ENCODE results near the gene PTMA. TPM values are rescaled to one million over a fixed set of nuclear protein-coding genes. Genes with fewer than 3 reads are reported as not detected.
A peak's percentile ranks its signal among the peaks of the same experiment; 100 is the strongest.

The PTMA gene
- total RNA-seq, 2 donors from 2014 or later: 532 to 757 TPM

- WGBS, 2 donors: 19 to 20% methylated on average over 14 to 15 of the region's 15 CpGs
Measured at GRCh38 chr2:231713730-231714638, 5.7 kb downstream of the PTMA start.

GRCh38 chr2:231714639-231715498, 6.5 kb downstream of the PTMA start:
- H3K4me1 ChIP-seq: peaks cover 36% of the 10 kb centered on the region
- H3K27me3 ChIP-seq: no peaks in the 10 kb centered on the region
- H3K4me3 ChIP-seq: no peak overlapping the region
- ATAC-seq (no peak), DNase-seq (peak; percentile 78 to 85 (median 80))
- no peak for TF ChIP-seq POLR2A (IDR thresholded peaks at IDR 0.05)
- TF ChIP-seq CTCF (IDR thresholded peaks at IDR 0.05): peak; percentile 68 to 85 (median 84)
- intact Hi-C loops (cut with DNase I): loop anchor here (5.0 kb wide), 1 partner anchor 38 kb away; no protein-coding TSS in a partner anchor
- peak overlapping the region in 2 of 4 donors; percentile 64 to 69 for H3K27ac ChIP-seq
- H3K36me3 ChIP-seq (replicated peaks in 1 of 2; ENCODE audit: insufficient read depth in 1 of 2, low read depth in 2 of 2): peaks cover 6 to 7% of the 10 kb centered on the region in 2 donors
- WGBS, 2 donors: 30 to 55% methylated on average over 6 to 17 of the region's 17 CpGs
- H3K9me3 ChIP-seq: no peaks in the 10 kb centered on the region

More at GRCh38 chr2:231713730-231714638, 5.7 kb downstream of the PTMA start:
- peak overlapping the region in 3 of 4 donors; percentile 56 to 69 (median 64) for H3K27ac ChIP-seq
- ATAC-seq: peak; percentile 54
- H3K9me3 ChIP-seq: no peaks in the 10 kb centered on the region
- intact Hi-C loops (cut with DNase I): loop anchor here (5.0 kb wide), 1 partner anchor 37 kb away; no protein-coding TSS in a partner anchor
- no peak overlapping the region for H3K4me3 ChIP-seq
- DNase-seq: peak; percentile 91 to 95 (median 93)
- H3K36me3 ChIP-seq (replicated peaks in 1 of 2; ENCODE audit: insufficient read depth in 1 of 2, low read depth in 2 of 2): peaks cover 6 to 7% of the 10 kb centered on the region in 2 donors
- peak in 2 of 3 donors; percentile 37 to 49 for TF ChIP-seq POLR2A (IDR thresholded peaks at IDR 0.05)
- peak; percentile 74 to 96 (median 93) for TF ChIP-seq CTCF (IDR thresholded peaks at IDR 0.05)
- H3K4me1 ChIP-seq: peaks cover 36% of the 10 kb centered on the region
- H3K27me3 ChIP-seq: no peaks in the 10 kb centered on the region

- no peak for DNase-seq
- no peak for ATAC-seq
- Histone ChIP-seq H3K4me3 (no peak overlapping the region), H3K4me1 (peaks cover 36% of the 10 kb centered on the region), H3K27me3 (no peaks in the 10 kb centered on the region), H3K9me3 (no peaks in the 10 kb centered on the region), H3K36me3 (replicated peaks in 1 of 2; ENCODE audit: insufficient read depth in 1 of 2, low read depth in 2 of 2) (peaks cover 6 to 7% of the 10 kb centered on the region in 2 donors), H3K27ac (no peak overlapping the region)
- intact Hi-C loops (cut with DNase I): no loop called here
- WGBS, 2 donors: 32 to 36% methylated on average over 5 of the region's 5 CpGs
- no peak for TF ChIP-seq CTCF (IDR thresholded peaks at IDR 0.05)
Measured at GRCh38 chr2:231715499-231715837, 7.1 kb downstream of the PTMA start.

- Histone ChIP-seq H3K36me3 (replicated peaks in 1 of 2; ENCODE audit: insufficient read depth in 1 of 2, low read depth in 2 of 2) (peaks cover 6 to 7% of the 10 kb centered on the region in 2 donors), H3K27me3 (no peaks in the 10 kb centered on the region), H3K27ac (no peak overlapping the region), H3K4me3 (no peak overlapping the region), H3K4me1 (peaks cover 33% of the 10 kb centered on the region), H3K9me3 (no peaks in the 10 kb centered on the region)
- DNase-seq (no peak), ATAC-seq (no peak)
- intact Hi-C loops (cut with DNase I): no loop called here
- TF ChIP-seq POLR2A (IDR thresholded peaks at IDR 0.05): no peak
- TF ChIP-seq CTCF (IDR thresholded peaks at IDR 0.05): no peak
- WGBS, 2 donors: 91 to 94% methylated on average over 2 to 8 of the region's 8 CpGs
Measured at GRCh38 chr2:231715988-231716616, 7.8 kb downstream of the PTMA start.

Measured in body of pancreas (tissue), 4 donors.